ENCODE data around the gene NPRL2. TPM values are rescaled to one million over a fixed set of nuclear protein-coding genes. Genes with fewer than 3 reads are reported as not detected.

Gene NPRL2
- total and polyA plus RNA-seq, 2 of the 13 experiments (the other 11 are each of a cell fraction or from before 2014, with no cell fraction given), result 30.6 to 51.4 TPM

- 0 out of 2 replicates have a peak, but pooled peaks have one; percentile 64 for TF ChIP-seq SATB2 (CRISPR knock-in tag; IDR thresholded peaks at IDR 0.05)
- no peak for TF ChIP-seq ZFYVE20 (CRISPR knock-in tag; IDR thresholded peaks at IDR 0.05; ENCODE audit: borderline replicate concordance, low read depth)
- no peak for TF ChIP-seq BRCA1 (CRISPR knock-in tag; IDR thresholded peaks at IDR 0.05)
- no peak for TF ChIP-seq KDM4B (CRISPR knock-in tag; IDR thresholded peaks at IDR 0.05)
- peak; percentile 39; the same call in 1 of the 2 replicates for TF ChIP-seq CSRNP1 (CRISPR knock-in tag; IDR thresholded peaks at IDR 0.05)
- peak; percentile 84; the same call in 1 of the 2 replicates for TF ChIP-seq KDM5B (CRISPR knock-in tag; IDR thresholded peaks at IDR 0.05; ENCODE audit: borderline replicate concordance)
- no peak; the same call in 1 of the 2 replicates for TF ChIP-seq SIX1 (CRISPR knock-in tag; IDR thresholded peaks at IDR 0.05; ENCODE audit: borderline replicate concordance)
- TF ChIP-seq ZFP36L1 (CRISPR knock-in tag; IDR thresholded peaks at IDR 0.05), result peak; percentile 68; the same call in 1 of the 2 replicates
- TF ChIP-seq IKZF1 (IDR thresholded peaks at IDR 0.05), result no peak
- no peak for TF ChIP-seq PAWR (CRISPR knock-in tag; IDR thresholded peaks at IDR 0.05; ENCODE audit: borderline replicate concordance)
- no peak; the same call in 1 of the 2 replicates for TF ChIP-seq PAF1 (CRISPR knock-in tag; IDR thresholded peaks at IDR 0.05)
- peak; percentile 88 for TF ChIP-seq ARNT2 (CRISPR knock-in tag; IDR thresholded peaks at IDR 0.05; ENCODE audit: low read depth)
- TF ChIP-seq TIGD3 (CRISPR knock-in tag; IDR thresholded peaks at IDR 0.05; ENCODE audit: borderline replicate concordance), result no peak
- TF ChIP-seq RFX1 (IDR thresholded peaks at IDR 0.05), result no peak
- TF ChIP-seq ZNF281 (CRISPR knock-in tag; IDR thresholded peaks at IDR 0.05; ENCODE audit: borderline replicate concordance), result peak; percentile 4; the same call in 1 of the 2 replicates
- 0 out of 2 replicates have a peak, but pooled peaks have one; percentile 37 for TF ChIP-seq ZNF260 (CRISPR knock-in tag; IDR thresholded peaks at IDR 0.05; ENCODE audit: borderline replicate concordance, low read depth)
- TF ChIP-seq GZF1 (CRISPR knock-in tag; IDR thresholded peaks at IDR 0.05), result no peak
- no peak for TF ChIP-seq ZNF264 (CRISPR knock-in tag; IDR thresholded peaks at IDR 0.05)
Observed at GRCh38 chr3:50298836-50299637, 51.5 kb downstream of the NPRL2 start, which contains the start of the genes HYAL3 and NAA80 (continued).

Data from HepG2 (cell line).